ENCODE data around the gene SCFD2. TPM values are rescaled to one million over a fixed set of nuclear protein-coding genes. Genes with fewer than 3 reads are reported as not detected.
A peak's percentile ranks its signal among the peaks of the same experiment; 100 is the strongest.
"Not testable (repeated sequence)": the region's sequence is repeated elsewhere in the genome, so short reads cannot be mapped to it uniquely, and the experiment has no call there.

Gene SCFD2
- polyA plus RNA-seq, 3 donors, result 12.8 to 14.7 (median 14.5) TPM

GRCh38 chr4:52998413-52998812, 367.4 kb downstream of the SCFD2 start:
- no peak for DNase-seq (ENCODE audit: low read depth in 3 of 3, low spot score in 2 of 3)

GRCh38 chr4:52997132-52997416, 368.8 kb downstream of the SCFD2 start:
- DNase-seq (ENCODE audit: low read depth in 3 of 3, low spot score in 2 of 3), result no peak

GRCh38 chr4:52996261-52997131, 369.4 kb downstream of the SCFD2 start:
- DNase-seq (ENCODE audit: low read depth in 3 of 3, low spot score in 2 of 3), result no peak

GRCh38 chr4:52995360-52996030, 370.4 kb downstream of the SCFD2 start:
- DNase-seq (ENCODE audit: low read depth in 3 of 3, low spot score in 2 of 3), result no peak

- DNase-seq (ENCODE audit: low read depth in 3 of 3, low spot score in 2 of 3), result no peak
Measured at GRCh38 chr4:52994567-52994966, 371.3 kb downstream of the SCFD2 start.

GRCh38 chr4:52993771-52994170, 372.1 kb downstream of the SCFD2 start:
- no peak for DNase-seq (ENCODE audit: low read depth in 3 of 3, low spot score in 2 of 3)

GRCh38 chr4:52992551-52992950, 373.3 kb downstream of the SCFD2 start:
- DNase-seq (ENCODE audit: low read depth in 3 of 3, low spot score in 2 of 3), result not testable (repeated sequence)

GRCh38 chr4:52991472-52991871, 374.4 kb downstream of the SCFD2 start:
- DNase-seq (ENCODE audit: low read depth in 3 of 3, low spot score in 2 of 3), result no peak

GRCh38 chr4:52990706-52991105, 375.2 kb downstream of the SCFD2 start:
- DNase-seq (ENCODE audit: low read depth in 3 of 3, low spot score in 2 of 3), result no peak

GRCh38 chr4:52989865-52990264, 376.0 kb downstream of the SCFD2 start:
- no peak for DNase-seq (ENCODE audit: low read depth in 3 of 3, low spot score in 2 of 3)

GRCh38 chr4:52987392-52988056, 378.3 kb downstream of the SCFD2 start:
- no peak for DNase-seq (ENCODE audit: low read depth in 3 of 3, low spot score in 2 of 3)

- no peak for DNase-seq (ENCODE audit: low read depth in 3 of 3, low spot score in 2 of 3)
Measured at GRCh38 chr4:52984462-52984881, 381.4 kb downstream of the SCFD2 start.

GRCh38 chr4:52983563-52984303, 382.1 kb downstream of the SCFD2 start:
- peak in 1 of 3 donors; percentile 49 for DNase-seq (ENCODE audit: low read depth in 3 of 3, low spot score in 2 of 3)

- no peak for DNase-seq (ENCODE audit: low read depth in 3 of 3, low spot score in 2 of 3)
Measured at GRCh38 chr4:52982946-52983340, 382.9 kb downstream of the SCFD2 start.

GRCh38 chr4:52982255-52982945, 383.5 kb downstream of the SCFD2 start:
- no peak for DNase-seq (ENCODE audit: low read depth in 3 of 3, low spot score in 2 of 3)

GRCh38 chr4:52979821-52980590, 385.9 kb downstream of the SCFD2 start:
- DNase-seq (ENCODE audit: low read depth in 3 of 3, low spot score in 2 of 3), result no peak

GRCh38 chr4:52979020-52979419, 386.8 kb downstream of the SCFD2 start:
- DNase-seq (ENCODE audit: low read depth in 3 of 3, low spot score in 2 of 3), result no peak

- no peak for DNase-seq (ENCODE audit: low read depth in 3 of 3, low spot score in 2 of 3)
Measured at GRCh38 chr4:52977252-52977651, 388.6 kb downstream of the SCFD2 start.

- DNase-seq (ENCODE audit: low read depth in 3 of 3, low spot score in 2 of 3), result no peak
Measured at GRCh38 chr4:52976523-52977230, 389.2 kb downstream of the SCFD2 start.
